OCI-LY7 (cell line): ENCODE data around the gene MEIOB.

Experiments used
- CTCF ChIP-seq: fragments of 200-600 bp; sonication (generic); conservative IDR thresholded peaks from 2 replicates; pipeline ENCODE4 v1.5.1; 2014; ENCODE audit warnings: mild to moderate bottlenecking, antibody characterized with exemption, low read length, moderate library complexity, mixed read lengths
- EZH2phosphoT487 ChIP-seq: fragments of 200-600 bp; sonication (generic); IDR thresholded peaks from 2 replicates; pipeline ENCODE4 v1.6.1; 2018; ENCODE audit warnings: low read depth, borderline replicate concordance, mild to moderate bottlenecking, mixed run types, antibody characterized with exemption, low read length, moderate library complexity, mixed read lengths

- no peak for TF ChIP-seq CTCF
- TF ChIP-seq EZH2phosphoT487 = no peak
These were observed 51.6 kb downstream of the MEIOB start for GRCh38 chr16:1820096-1820945.
